Sigmoid colon (tissue), 7 donors: ENCODE measurements around the gene SLC22A8. TPM values are rescaled to one million over a fixed set of nuclear protein-coding genes. Genes with fewer than 3 reads are reported as not detected.

Experiments
- DNase-seq: peaks from one replicate; pipeline ENCODE4 v3.0.0-alpha.2; 2019
- H3K27ac ChIP-seq, 4 donors: fragments of 200-600 bp; sonication (generic); one replicate each; pipeline ENCODE4 v1.5.1; 2016 to 2019; ENCODE audit warnings: mild to moderate bottlenecking in 1 of 4
- H3K27me3 ChIP-seq, 3 donors: fragments of 200-600 bp; sonication (generic); one replicate each; pipeline ENCODE4 v1.5.1; 2019; ENCODE audit warnings: mild to moderate bottlenecking in 1 of 3
- H3K36me3 ChIP-seq, 4 donors: fragments of 200-600 bp; sonication (generic); one replicate each; pipeline ENCODE4 v1.5.1; 2016 to 2019
- H3K4me1 ChIP-seq, 4 donors: fragments of 200-600 bp; sonication (generic); one replicate each; pipeline ENCODE4 v1.5.1; 2017 to 2019
- H3K4me3 ChIP-seq, 4 donors: fragments of 200-600 bp; sonication (generic); one replicate each; pipeline ENCODE4 v1.5.1; 2017 to 2019; ENCODE audit warnings: mild to moderate bottlenecking in 2 of 4, moderate library complexity in 1 of 4
- H3K9me3 ChIP-seq, 4 donors: fragments of 200-600 bp in 3 of 4; sonication (generic) in 3 of 4; one replicate each; pipeline versions ENCODE4 v1.5.1 to v1.6.1; 2013 to 2019
- EP300 ChIP-seq, 4 donors: sonication (generic); formaldehyde crosslinking; IDR thresholded peaks; one replicate each; pipeline ENCODE4 v1.6.1; 2017; ENCODE audit warnings: antibody characterized with exemption in 4 of 4
- POLR2A ChIP-seq, 2 donors: fragments of 450-650 bp; IDR thresholded peaks; one replicate each; pipeline ENCODE4 v1.6.1; 2016; ENCODE audit warnings: antibody characterized with exemption in 2 of 2, mild to moderate bottlenecking in 2 of 2, moderate library complexity in 2 of 2
- POLR2AphosphoS5 ChIP-seq, 4 donors: sonication (generic); formaldehyde crosslinking; IDR thresholded peaks; one replicate each; pipeline ENCODE4 v1.6.1; 2017; ENCODE audit warnings: antibody characterized with exemption in 4 of 4
- WGBS, 2 donors: extraction: QIAGEN DNeasy Blood & Tissue Kit; methylation state at CpG; one replicate each; pipeline ENCODE4 v1.1.7; 2013; 5-methylcytosine and 5-hydroxymethylcytosine counted together
- intact Hi-C: fragments of 100-400 bp; cut with DNase I; formaldehyde crosslinking; loops from one replicate; pipeline ENCODE4 v1.15.1; 2023
- polyA plus RNA-seq, 3 donors: library from polyadenylated mRNA; stranded (reverse); fragments of 200-250 nt; gene quantifications; one replicate each; pipeline ENCODE4 v1.2.3, GENCODE V29; 2013
- total RNA-seq, 4 donors: library from RNA; depleted of rRNA; stranded (reverse); fragments of >200 nt; gene quantifications; one replicate each; pipeline ENCODE4 v1.1.0, GENCODE V29; 2016
- TF ChIP-seq, protein P1 (sequence below), 4 experiments: fragments of 450-650 bp in 3 of 4; fragments of 200-600 bp in 1 of 4; IDR thresholded peaks; one replicate each; pipeline ENCODE4 v1.5.1; 2016 to 2019; ENCODE audit warnings: antibody characterized with exemption in 4 of 4, mild to moderate bottlenecking in 3 of 4, moderate library complexity in 2 of 4
- donor health status: healthy with polysubstance abuse.
- donor health status: Bipolar disorder and iron deficiency.
- donor health status: healthy.

SLC22A8 gene
- total and polyA plus RNA-seq, 7 donors = not detected

DNA sequence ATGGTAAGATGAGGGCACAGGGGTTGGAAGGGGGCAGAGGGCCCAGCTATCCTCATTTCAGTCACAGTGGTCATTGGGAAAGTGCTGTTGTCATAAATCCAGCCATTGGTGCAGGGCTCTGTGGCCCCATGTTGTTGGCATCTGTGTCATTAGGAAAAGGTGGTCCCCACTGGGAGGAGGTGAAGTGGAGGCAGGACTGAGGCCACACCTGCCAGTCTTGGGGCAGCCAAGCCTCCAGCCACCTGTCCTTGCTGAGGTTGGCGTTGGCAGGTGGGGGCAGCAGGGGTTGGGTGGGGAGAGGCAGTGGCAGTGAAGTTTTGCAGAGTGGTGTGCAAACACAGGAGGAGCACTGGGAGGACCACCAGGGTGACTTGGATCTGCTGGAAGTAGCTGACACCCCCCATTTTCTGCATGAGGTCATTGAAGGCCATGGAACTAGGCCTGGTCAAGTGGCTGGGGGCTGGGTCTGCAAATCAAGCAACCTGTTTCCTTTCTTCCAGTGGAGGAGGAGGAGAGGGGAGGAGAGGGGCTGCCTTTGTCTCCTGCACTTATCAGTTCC lies 56.1 kb downstream of the SLC22A8 start:
- Histone ChIP-seq H3K27ac (peak overlapping the region in 2 of 4 donors; percentile 4 to 42), H3K27me3 (no peaks in the 10 kb centered on the region), H3K4me3 (no peak overlapping the region), H3K9me3 (no peaks in the 10 kb centered on the region), H3K4me1 (peaks cover 0 to 16% (median 14%) of the 10 kb centered on the region in 4 donors), H3K36me3 (no peaks in the 10 kb centered on the region)
- intact Hi-C loops = no loop called here
- WGBS, 2 donors = 89 to 94% methylated on average over 1 of the region's 1 CpG
- no peak for DNase-seq
- TF ChIP-seq EP300 (IDR thresholded peaks at IDR 0.05) = no peak
- no peak for TF ChIP-seq POLR2A (IDR thresholded peaks at IDR 0.05)
- no peak for TF ChIP-seq POLR2AphosphoS5 (IDR thresholded peaks at IDR 0.05)
- TF ChIP-seq, protein P1, sequence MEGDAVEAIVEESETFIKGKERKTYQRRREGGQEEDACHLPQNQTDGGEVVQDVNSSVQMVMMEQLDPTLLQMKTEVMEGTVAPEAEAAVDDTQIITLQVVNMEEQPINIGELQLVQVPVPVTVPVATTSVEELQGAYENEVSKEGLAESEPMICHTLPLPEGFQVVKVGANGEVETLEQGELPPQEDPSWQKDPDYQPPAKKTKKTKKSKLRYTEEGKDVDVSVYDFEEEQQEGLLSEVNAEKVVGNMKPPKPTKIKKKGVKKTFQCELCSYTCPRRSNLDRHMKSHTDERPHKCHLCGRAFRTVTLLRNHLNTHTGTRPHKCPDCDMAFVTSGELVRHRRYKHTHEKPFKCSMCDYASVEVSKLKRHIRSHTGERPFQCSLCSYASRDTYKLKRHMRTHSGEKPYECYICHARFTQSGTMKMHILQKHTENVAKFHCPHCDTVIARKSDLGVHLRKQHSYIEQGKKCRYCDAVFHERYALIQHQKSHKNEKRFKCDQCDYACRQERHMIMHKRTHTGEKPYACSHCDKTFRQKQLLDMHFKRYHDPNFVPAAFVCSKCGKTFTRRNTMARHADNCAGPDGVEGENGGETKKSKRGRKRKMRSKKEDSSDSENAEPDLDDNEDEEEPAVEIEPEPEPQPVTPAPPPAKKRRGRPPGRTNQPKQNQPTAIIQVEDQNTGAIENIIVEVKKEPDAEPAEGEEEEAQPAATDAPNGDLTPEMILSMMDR (IDR thresholded peaks at IDR 0.05) = no peak

DNA sequence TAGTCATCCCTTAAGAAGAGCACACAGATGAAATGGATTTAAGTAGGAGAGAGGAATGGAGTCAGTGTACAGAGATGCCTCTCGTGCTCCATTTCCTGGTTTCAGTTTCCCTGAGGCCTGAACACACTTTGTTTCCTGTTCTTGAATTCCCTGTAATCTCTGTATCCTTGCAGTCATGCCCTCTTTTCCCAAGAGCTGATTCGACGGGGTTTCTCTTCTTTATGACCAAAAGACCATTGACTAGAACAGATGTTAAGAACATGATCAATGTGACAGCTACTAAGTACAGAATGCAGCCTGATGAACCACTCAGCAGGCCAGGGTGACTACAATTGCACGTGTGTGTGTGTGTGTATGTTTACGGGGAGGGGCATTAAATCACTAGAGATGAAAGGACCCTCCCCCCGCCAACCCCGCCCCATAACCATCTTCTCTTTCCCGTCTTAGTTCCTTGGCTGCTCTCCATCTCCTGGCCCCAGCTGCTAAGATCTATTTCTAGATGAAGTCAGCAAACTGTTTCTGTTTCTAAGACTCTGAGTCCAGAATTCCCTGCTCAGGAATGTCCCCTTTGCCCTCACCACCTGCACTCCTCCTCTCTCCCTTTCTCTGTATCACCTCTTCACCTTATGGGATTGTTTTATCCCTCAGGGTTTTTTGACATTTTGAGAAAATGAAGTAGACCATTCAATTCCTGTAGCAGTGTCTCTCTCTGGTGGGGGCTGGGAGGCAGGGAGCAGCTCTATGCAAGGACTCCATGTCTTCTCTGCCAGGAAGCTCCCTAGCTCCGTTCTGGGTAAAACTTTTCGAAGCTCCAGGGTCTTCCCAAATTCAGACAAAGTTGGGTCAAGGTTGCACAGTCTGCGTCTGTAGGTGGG lies 56.9 kb downstream of the SLC22A8 start:
- Histone ChIP-seq H3K36me3 (no peaks in the 10 kb centered on the region), H3K9me3 (no peaks in the 10 kb centered on the region), H3K4me1 (peaks cover 0 to 16% (median 14%) of the 10 kb centered on the region in 4 donors), H3K4me3 (no peak overlapping the region), H3K27ac (peak overlapping the region in 3 of 4 donors; percentile 4 to 42 (median 12)), H3K27me3 (no peaks in the 10 kb centered on the region)
- intact Hi-C loops = no loop called here
- TF ChIP-seq, protein P1 (IDR thresholded peaks at IDR 0.05) = no peak
- no peak for TF ChIP-seq EP300 (IDR thresholded peaks at IDR 0.05)
- TF ChIP-seq POLR2AphosphoS5 (IDR thresholded peaks at IDR 0.05) = peak in 1 of 4 donors; percentile 26
- no peak for TF ChIP-seq POLR2A (IDR thresholded peaks at IDR 0.05)
- 30 to 33% methylated on average over 11 of the region's 11 CpGs for WGBS, 2 donors
- DNase-seq = peak; percentile 79

DNA sequence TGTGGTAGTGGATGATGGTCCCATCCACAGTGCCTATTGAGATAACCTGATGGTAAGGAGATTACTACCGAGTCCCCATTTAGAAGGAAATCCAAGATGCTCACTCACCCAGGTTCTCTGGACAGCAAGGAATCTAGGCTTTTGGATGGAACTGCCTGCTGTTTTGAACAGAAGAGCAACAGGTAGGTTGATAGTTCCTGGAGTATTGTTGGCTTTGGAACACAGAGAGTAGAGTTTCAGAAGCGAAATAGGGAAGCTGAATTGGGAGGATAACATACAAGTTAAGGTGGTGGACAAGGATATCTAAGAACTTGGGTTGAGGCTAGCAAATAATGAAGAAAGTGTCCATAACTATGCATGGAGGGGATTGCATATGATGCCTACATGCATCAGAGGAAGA lies 58.5 kb downstream of the SLC22A8 start:
- no peaks in the 10 kb centered on the region for H3K27me3 ChIP-seq
- 95 to 96% methylated on average over 2 of the region's 2 CpGs for WGBS, 2 donors
- H3K9me3 ChIP-seq = no peaks in the 10 kb centered on the region
- no peak overlapping the region for H3K27ac ChIP-seq
- intact Hi-C loops = no loop called here
- peaks cover 0 to 16% (median 14%) of the 10 kb centered on the region in 4 donors for H3K4me1 ChIP-seq
- TF ChIP-seq, protein P1 (IDR thresholded peaks at IDR 0.05) = no peak
- TF ChIP-seq EP300 (IDR thresholded peaks at IDR 0.05) = no peak
- no peak for TF ChIP-seq POLR2AphosphoS5 (IDR thresholded peaks at IDR 0.05)
- TF ChIP-seq POLR2A (IDR thresholded peaks at IDR 0.05) = no peak
- H3K36me3 ChIP-seq = no peaks in the 10 kb centered on the region
- DNase-seq = no peak
- no peak overlapping the region for H3K4me3 ChIP-seq

DNA sequence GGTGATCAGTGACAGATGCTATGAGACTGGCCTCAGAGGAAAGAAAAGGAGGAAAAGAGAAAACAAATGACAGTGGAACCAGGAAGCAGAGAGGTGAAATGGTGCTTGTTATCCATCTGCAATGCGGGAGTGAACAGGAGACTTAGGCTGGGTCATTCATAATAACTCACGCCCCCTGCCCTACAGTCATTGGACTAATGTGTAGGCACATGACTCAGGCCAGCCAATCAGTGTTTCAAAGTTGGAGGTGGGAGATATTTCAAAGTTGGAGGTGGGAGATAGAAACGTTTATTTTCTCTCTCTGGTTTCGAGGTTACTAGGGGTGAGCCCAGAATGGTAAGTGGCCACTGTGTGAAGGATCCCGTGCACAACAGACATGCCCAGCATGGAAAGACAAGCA lies 61.2 kb downstream of the SLC22A8 start:
- H3K4me1 ChIP-seq = peaks cover 0 to 13% (median 12%) of the 10 kb centered on the region in 4 donors
- H3K36me3 ChIP-seq = no peaks in the 10 kb centered on the region
- no peaks in the 10 kb centered on the region for H3K27me3 ChIP-seq
- intact Hi-C loops = no loop called here
- no peak overlapping the region for H3K27ac ChIP-seq
- no peaks in the 10 kb centered on the region for H3K9me3 ChIP-seq
- 81 to 82% methylated on average over 5 of the region's 5 CpGs for WGBS, 2 donors
- DNase-seq = no peak
- TF ChIP-seq POLR2A (IDR thresholded peaks at IDR 0.05) (no peak), POLR2AphosphoS5 (IDR thresholded peaks at IDR 0.05) (no peak), EP300 (IDR thresholded peaks at IDR 0.05) (no peak)
- TF ChIP-seq, protein P1 (IDR thresholded peaks at IDR 0.05) = no peak
- no peak overlapping the region for H3K4me3 ChIP-seq
